ENCODE results near the gene CFAP20. TPM values are rescaled to one million over a fixed set of nuclear protein-coding genes. Genes with fewer than 3 reads are reported as not detected.
"Not testable (repeated sequence)": the region's sequence is repeated elsewhere in the genome, so short reads cannot be mapped to it uniquely, and the experiment has no call there.

Gene CFAP20
- total and polyA plus RNA-seq, 5 donors: 30.4 to 36.2 (median 36.0) TPM

GRCh38 chr16:58084635-58085034 lies 44.5 kb downstream of the CFAP20 start:
- peaks cover 2% of the 10 kb centered on the region for H3K4me1 ChIP-seq (ENCODE audit: control insufficient read depth, insufficient read depth, low read length)
- no peaks in the 10 kb centered on the region for H3K9me3 ChIP-seq (ENCODE audit: control insufficient read depth, low read length)
- intact Hi-C loops (cut with DNase I): no loop called here
- H3K27ac ChIP-seq (ENCODE audit: low read length): no peak overlapping the region
- 84% methylated on average over 6 of the region's 6 CpGs for WGBS
- DNase-seq (no peak), ATAC-seq (no peak)
- H3K4me3 ChIP-seq (ENCODE audit: low read length): no peak overlapping the region
- no peaks in the 10 kb centered on the region for H3K27me3 ChIP-seq (ENCODE audit: control insufficient read depth, insufficient read depth)

- H3K4me3 ChIP-seq (ENCODE audit: low read length): no peak overlapping the region
- no peaks in the 10 kb centered on the region for H3K27me3 ChIP-seq (ENCODE audit: control insufficient read depth, insufficient read depth)
- intact Hi-C loops (cut with DNase I): no loop called here
- DNase-seq (no peak), ATAC-seq (no peak)
- H3K4me1 ChIP-seq (ENCODE audit: control insufficient read depth, insufficient read depth, low read length): peaks cover 2% of the 10 kb centered on the region
- H3K27ac ChIP-seq (ENCODE audit: low read length): no peak overlapping the region
- H3K9me3 ChIP-seq (ENCODE audit: control insufficient read depth, low read length): no peaks in the 10 kb centered on the region
Observed at GRCh38 chr16:58082381-58082780, 46.8 kb downstream of the CFAP20 start.

- ATAC-seq: not testable (repeated sequence)
Observed at GRCh38 chr16:58080657-58081056, 48.5 kb downstream of the CFAP20 start.

GRCh38 chr16:58077796-58078195 lies 51.4 kb downstream of the CFAP20 start:
- H3K27me3 ChIP-seq (ENCODE audit: control insufficient read depth, insufficient read depth): no peaks in the 10 kb centered on the region
- no peak for ATAC-seq
- no peak overlapping the region for H3K27ac ChIP-seq (ENCODE audit: low read length)
- no peak for DNase-seq
- 77% methylated on average over 8 of the region's 8 CpGs for WGBS
- no peak overlapping the region for H3K4me3 ChIP-seq (ENCODE audit: low read length)
- no peaks in the 10 kb centered on the region for H3K9me3 ChIP-seq (ENCODE audit: control insufficient read depth, low read length)
- intact Hi-C loops (cut with DNase I): no loop called here
- peaks cover 2% of the 10 kb centered on the region for H3K4me1 ChIP-seq (ENCODE audit: control insufficient read depth, insufficient read depth, low read length)

More at GRCh38 chr16:58080657-58081056, 48.5 kb downstream of the CFAP20 start:
- intact Hi-C loops (cut with DNase I); DNase-seq; H3K27me3 ChIP-seq (ENCODE audit: control insufficient read depth, insufficient read depth); H3K27ac ChIP-seq (ENCODE audit: low read length); H3K4me1 ChIP-seq (ENCODE audit: control insufficient read depth, insufficient read depth, low read length); H3K9me3 ChIP-seq (ENCODE audit: control insufficient read depth, low read length); H3K4me3 ChIP-seq (ENCODE audit: low read length): not testable (repeated sequence)
- WGBS: 75% methylated on average over 5 of the region's 5 CpGs

GRCh38 chr16:58076514-58076913 lies 52.7 kb downstream of the CFAP20 start:
- Histone ChIP-seq H3K27me3 (ENCODE audit: control insufficient read depth, insufficient read depth) (no peaks in the 10 kb centered on the region), H3K4me3 (ENCODE audit: low read length) (no peak overlapping the region), H3K9me3 (ENCODE audit: control insufficient read depth, low read length) (no peaks in the 10 kb centered on the region), H3K4me1 (ENCODE audit: control insufficient read depth, insufficient read depth, low read length) (no peaks in the 10 kb centered on the region), H3K27ac (ENCODE audit: low read length) (no peak overlapping the region)
- ATAC-seq: no peak
- 98% methylated on average over 1 of the region's 1 CpG for WGBS
- intact Hi-C loops (cut with DNase I): no loop called here
- no peak for DNase-seq

- Histone ChIP-seq H3K27me3 (ENCODE audit: control insufficient read depth, insufficient read depth) (no peaks in the 10 kb centered on the region), H3K9me3 (ENCODE audit: control insufficient read depth, low read length) (no peaks in the 10 kb centered on the region), H3K27ac (ENCODE audit: low read length) (no peak overlapping the region), H3K4me3 (ENCODE audit: low read length) (no peak overlapping the region), H3K4me1 (ENCODE audit: control insufficient read depth, insufficient read depth, low read length) (no peaks in the 10 kb centered on the region)
- ATAC-seq (no peak), DNase-seq (no peak)
- 79% methylated on average over 4 of the region's 4 CpGs for WGBS
- intact Hi-C loops (cut with DNase I): no loop called here
Observed at GRCh38 chr16:58074657-58075056, 54.5 kb downstream of the CFAP20 start.

- H3K4me1 ChIP-seq (ENCODE audit: control insufficient read depth, insufficient read depth, low read length); ATAC-seq; H3K4me3 ChIP-seq (ENCODE audit: low read length); DNase-seq; H3K27me3 ChIP-seq (ENCODE audit: control insufficient read depth, insufficient read depth); intact Hi-C loops (cut with DNase I); H3K27ac ChIP-seq (ENCODE audit: low read length); H3K9me3 ChIP-seq (ENCODE audit: control insufficient read depth, low read length): not testable (repeated sequence)
- WGBS: 93% methylated on average over 2 of the region's 2 CpGs
Observed at GRCh38 chr16:58073086-58073485, 56.1 kb downstream of the CFAP20 start.

- H3K9me3 ChIP-seq (ENCODE audit: control insufficient read depth, low read length); H3K4me1 ChIP-seq (ENCODE audit: control insufficient read depth, insufficient read depth, low read length); H3K27me3 ChIP-seq (ENCODE audit: control insufficient read depth, insufficient read depth); DNase-seq; H3K27ac ChIP-seq (ENCODE audit: low read length); intact Hi-C loops (cut with DNase I); H3K4me3 ChIP-seq (ENCODE audit: low read length); ATAC-seq: not testable (repeated sequence)
- 89% methylated on average over 5 of the region's 5 CpGs for WGBS
Observed at GRCh38 chr16:58072134-58072533, 57.0 kb downstream of the CFAP20 start.

- no peaks in the 10 kb centered on the region for H3K27me3 ChIP-seq (ENCODE audit: control insufficient read depth, insufficient read depth)
- WGBS: over 99% methylated on average over 4 of the region's 4 CpGs
- no peaks in the 10 kb centered on the region for H3K4me1 ChIP-seq (ENCODE audit: control insufficient read depth, insufficient read depth, low read length)
- intact Hi-C loops (cut with DNase I): no loop called here
- DNase-seq: no peak
- no peak overlapping the region for H3K4me3 ChIP-seq (ENCODE audit: low read length)
- H3K9me3 ChIP-seq (ENCODE audit: control insufficient read depth, low read length): no peaks in the 10 kb centered on the region
- no peak overlapping the region for H3K27ac ChIP-seq (ENCODE audit: low read length)
- no peak for ATAC-seq
Observed at GRCh38 chr16:58070585-58070984, 58.6 kb downstream of the CFAP20 start.

Other genes with a start within 250 kb of the CFAP20 start
- gene CNGB1, start 158.3 kb downstream of the CFAP20 start, total RNA-seq: not detected
- not detected for gene CNGB1, start 158.3 kb downstream of the CFAP20 start, polyA plus RNA-seq
- 1 to 10 TPM; 5.5 to 9.2 (median 7.9) TPM for gene ZNF319, start 128.7 kb downstream of the CFAP20 start, total RNA-seq
- gene ZNF319, start 128.7 kb downstream of the CFAP20 start, polyA plus RNA-seq: 6.3 TPM
- 10 to 100 TPM; 24.5 to 35.3 (median 29.3) TPM for gene USB1, start 128.0 kb downstream of the CFAP20 start, total RNA-seq
- gene USB1, start 128.0 kb downstream of the CFAP20 start, polyA plus RNA-seq: 25.9 TPM
- 10 to 100 TPM; 51.2 to 72.6 (median 64.8) TPM for gene MMP15, start 103.6 kb downstream of the CFAP20 start, total RNA-seq
- gene MMP15, start 103.6 kb downstream of the CFAP20 start, polyA plus RNA-seq: 41.2 TPM
- 10 to 100 TPM; 28.7 to 36.7 (median 34.1) TPM for gene CSNK2A2, start 68.7 kb upstream of the CFAP20 start, total RNA-seq
- gene CSNK2A2, start 68.7 kb upstream of the CFAP20 start, polyA plus RNA-seq: 20.6 TPM
- not detected for gene PRSS54, start 165.6 kb upstream of the CFAP20 start, total RNA-seq
- gene PRSS54, start 165.6 kb upstream of the CFAP20 start, polyA plus RNA-seq: not detected

Measured in right cardiac atrium (tissue), 5 donors.